WTC11 (cell line): Measurements from ENCODE around the gene TTC19.
A peak's percentile ranks its signal among the peaks of the same experiment; 100 is the strongest.

Experiments
- CBFB ChIP-seq: sonication (generic); formaldehyde crosslinking; IDR thresholded peaks from 2 replicates; pipeline ENCODE4 v1.8.1; 2022; ENCODE audit warnings: mild to moderate bottlenecking, low read depth, missing genetic modification reagents
- ELF4 ChIP-seq: sonication (generic); formaldehyde crosslinking; IDR thresholded peaks from 2 replicates; pipeline ENCODE4 v1.8.1; 2022; ENCODE audit warnings: low read depth, mild to moderate bottlenecking, moderate library complexity, missing genetic modification reagents
- ESRRA ChIP-seq: sonication (generic); formaldehyde crosslinking; IDR thresholded peaks from 2 replicates; pipeline ENCODE4 v1.8.1; 2022; ENCODE audit warnings: mild to moderate bottlenecking, missing genetic modification reagents, borderline replicate concordance
- NFYB ChIP-seq: sonication (generic); formaldehyde crosslinking; conservative IDR thresholded peaks from 2 replicates; pipeline ENCODE4 v1.8.0; 2022; ENCODE audit warnings: low read depth, missing genetic modification reagents
- ZNF232 ChIP-seq: sonication (generic); formaldehyde crosslinking; IDR thresholded peaks from 2 replicates; pipeline ENCODE4 v1.8.0; 2022; ENCODE audit warnings: mild to moderate bottlenecking, missing genetic modification reagents
- TF ChIP-seq, protein P1 (sequence below): fragments of 200-600 bp; IDR thresholded peaks from 2 replicates; pipeline ENCODE4 v1.8.0; 2022; ENCODE audit warnings: antibody characterized with exemption
- TF ChIP-seq, protein P2 (sequence below): sonication (generic); formaldehyde crosslinking; IDR thresholded peaks from 2 replicates; pipeline ENCODE4 v1.8.1; 2023; ENCODE audit warnings: mild to moderate bottlenecking, missing genetic modification reagents, moderate library complexity
- TF ChIP-seq, protein P3 (sequence below): sonication (generic); formaldehyde crosslinking; IDR thresholded peaks from 2 replicates; pipeline ENCODE4 v1.8.0; 2022; ENCODE audit warnings: mild to moderate bottlenecking, missing genetic modification reagents
- TF ChIP-seq, protein P4 (sequence below): sonication (generic); formaldehyde crosslinking; IDR thresholded peaks from 2 replicates; pipeline ENCODE4 v1.8.1; 2022; ENCODE audit warnings: mild to moderate bottlenecking, missing genetic modification reagents, moderate library complexity, borderline replicate concordance
- TF ChIP-seq, protein P5 (sequence below): sonication (generic); formaldehyde crosslinking; IDR thresholded peaks from 2 replicates; pipeline ENCODE4 v1.8.0; 2022; ENCODE audit warnings: missing genetic modification reagents
- TF ChIP-seq, protein P6 (sequence below): sonication (generic); formaldehyde crosslinking; IDR thresholded peaks from 2 replicates; pipeline ENCODE4 v1.8.0; 2023; ENCODE audit warnings: missing genetic modification reagents, mild to moderate bottlenecking, borderline replicate concordance
- TF ChIP-seq, protein P7 (sequence below): sonication (generic); formaldehyde crosslinking; IDR thresholded peaks from 2 replicates; pipeline ENCODE4 v1.8.1; 2023; ENCODE audit warnings: mild to moderate bottlenecking, missing genetic modification reagents, borderline replicate concordance
- TF ChIP-seq, protein P8 (sequence below): sonication (generic); formaldehyde crosslinking; IDR thresholded peaks from 2 replicates; pipeline ENCODE4 v1.8.0; 2023; ENCODE audit warnings: missing genetic modification reagents

DNA sequence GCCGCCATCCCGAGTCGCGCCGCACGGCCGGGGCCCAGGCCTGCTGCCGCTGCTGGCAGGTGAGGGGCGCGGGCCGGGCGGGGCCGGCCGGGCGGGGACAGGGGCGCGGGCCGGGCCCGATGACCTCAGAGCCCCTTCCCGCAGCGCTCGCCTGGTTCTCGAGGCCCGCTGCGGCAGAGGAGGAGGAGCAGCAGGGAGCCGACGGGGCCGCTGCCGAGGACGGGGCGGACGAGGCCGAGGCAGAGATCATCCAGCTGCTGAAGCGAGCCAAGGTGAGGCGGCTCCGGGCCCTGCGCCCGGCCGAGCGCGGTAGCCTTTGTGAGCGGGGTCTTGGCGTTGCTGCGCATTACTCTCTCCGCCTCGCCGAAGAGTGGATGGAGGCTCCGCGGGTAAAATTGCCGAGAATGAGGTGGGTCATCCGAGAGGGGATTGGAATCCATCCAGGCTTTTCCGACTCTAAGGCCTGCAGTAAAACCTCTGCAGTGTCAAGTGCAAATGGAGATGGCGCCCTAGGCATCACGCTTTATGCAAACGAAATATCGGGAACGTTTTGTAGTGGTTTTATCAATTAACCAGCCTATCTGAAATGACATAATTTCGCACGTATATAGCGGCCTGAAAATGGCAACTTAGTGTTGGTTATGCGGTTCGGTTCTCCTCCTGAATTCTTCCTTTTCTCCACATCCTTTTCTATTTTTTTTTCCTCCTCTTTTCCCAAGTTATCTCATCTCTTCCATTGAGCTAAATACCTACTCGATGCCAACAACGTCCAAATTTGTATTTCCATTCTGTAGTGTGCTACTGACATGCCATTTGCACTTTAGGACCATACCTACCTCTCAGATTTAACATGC lies 577 bp downstream of the TTC19 start:
- no peak for TF ChIP-seq NFYB (CRISPR knock-in tag)
- TF ChIP-seq, protein P1, sequence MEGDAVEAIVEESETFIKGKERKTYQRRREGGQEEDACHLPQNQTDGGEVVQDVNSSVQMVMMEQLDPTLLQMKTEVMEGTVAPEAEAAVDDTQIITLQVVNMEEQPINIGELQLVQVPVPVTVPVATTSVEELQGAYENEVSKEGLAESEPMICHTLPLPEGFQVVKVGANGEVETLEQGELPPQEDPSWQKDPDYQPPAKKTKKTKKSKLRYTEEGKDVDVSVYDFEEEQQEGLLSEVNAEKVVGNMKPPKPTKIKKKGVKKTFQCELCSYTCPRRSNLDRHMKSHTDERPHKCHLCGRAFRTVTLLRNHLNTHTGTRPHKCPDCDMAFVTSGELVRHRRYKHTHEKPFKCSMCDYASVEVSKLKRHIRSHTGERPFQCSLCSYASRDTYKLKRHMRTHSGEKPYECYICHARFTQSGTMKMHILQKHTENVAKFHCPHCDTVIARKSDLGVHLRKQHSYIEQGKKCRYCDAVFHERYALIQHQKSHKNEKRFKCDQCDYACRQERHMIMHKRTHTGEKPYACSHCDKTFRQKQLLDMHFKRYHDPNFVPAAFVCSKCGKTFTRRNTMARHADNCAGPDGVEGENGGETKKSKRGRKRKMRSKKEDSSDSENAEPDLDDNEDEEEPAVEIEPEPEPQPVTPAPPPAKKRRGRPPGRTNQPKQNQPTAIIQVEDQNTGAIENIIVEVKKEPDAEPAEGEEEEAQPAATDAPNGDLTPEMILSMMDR: no peak
- TF ChIP-seq, protein P2, sequence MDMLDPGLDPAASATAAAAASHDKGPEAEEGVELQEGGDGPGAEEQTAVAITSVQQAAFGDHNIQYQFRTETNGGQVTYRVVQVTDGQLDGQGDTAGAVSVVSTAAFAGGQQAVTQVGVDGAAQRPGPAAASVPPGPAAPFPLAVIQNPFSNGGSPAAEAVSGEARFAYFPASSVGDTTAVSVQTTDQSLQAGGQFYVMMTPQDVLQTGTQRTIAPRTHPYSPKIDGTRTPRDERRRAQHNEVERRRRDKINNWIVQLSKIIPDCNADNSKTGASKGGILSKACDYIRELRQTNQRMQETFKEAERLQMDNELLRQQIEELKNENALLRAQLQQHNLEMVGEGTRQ (CRISPR knock-in tag): no peak
- TF ChIP-seq, protein P3, sequence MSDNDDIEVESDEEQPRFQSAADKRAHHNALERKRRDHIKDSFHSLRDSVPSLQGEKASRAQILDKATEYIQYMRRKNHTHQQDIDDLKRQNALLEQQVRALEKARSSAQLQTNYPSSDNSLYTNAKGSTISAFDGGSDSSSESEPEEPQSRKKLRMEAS (CRISPR knock-in tag): no peak
- TF ChIP-seq ELF4 (CRISPR knock-in tag): no peak
- TF ChIP-seq CBFB (CRISPR knock-in tag): no peak; the same call in 1 of the 2 replicates
- TF ChIP-seq ZNF232: no peak
- 0 out of 2 replicates have a peak, but pooled peaks have one; percentile 2 for TF ChIP-seq ESRRA (CRISPR knock-in tag)
- TF ChIP-seq, protein P4, sequence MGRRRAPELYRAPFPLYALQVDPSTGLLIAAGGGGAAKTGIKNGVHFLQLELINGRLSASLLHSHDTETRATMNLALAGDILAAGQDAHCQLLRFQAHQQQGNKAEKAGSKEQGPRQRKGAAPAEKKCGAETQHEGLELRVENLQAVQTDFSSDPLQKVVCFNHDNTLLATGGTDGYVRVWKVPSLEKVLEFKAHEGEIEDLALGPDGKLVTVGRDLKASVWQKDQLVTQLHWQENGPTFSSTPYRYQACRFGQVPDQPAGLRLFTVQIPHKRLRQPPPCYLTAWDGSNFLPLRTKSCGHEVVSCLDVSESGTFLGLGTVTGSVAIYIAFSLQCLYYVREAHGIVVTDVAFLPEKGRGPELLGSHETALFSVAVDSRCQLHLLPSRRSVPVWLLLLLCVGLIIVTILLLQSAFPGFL (CRISPR knock-in tag): no peak
- TF ChIP-seq, protein P5, sequence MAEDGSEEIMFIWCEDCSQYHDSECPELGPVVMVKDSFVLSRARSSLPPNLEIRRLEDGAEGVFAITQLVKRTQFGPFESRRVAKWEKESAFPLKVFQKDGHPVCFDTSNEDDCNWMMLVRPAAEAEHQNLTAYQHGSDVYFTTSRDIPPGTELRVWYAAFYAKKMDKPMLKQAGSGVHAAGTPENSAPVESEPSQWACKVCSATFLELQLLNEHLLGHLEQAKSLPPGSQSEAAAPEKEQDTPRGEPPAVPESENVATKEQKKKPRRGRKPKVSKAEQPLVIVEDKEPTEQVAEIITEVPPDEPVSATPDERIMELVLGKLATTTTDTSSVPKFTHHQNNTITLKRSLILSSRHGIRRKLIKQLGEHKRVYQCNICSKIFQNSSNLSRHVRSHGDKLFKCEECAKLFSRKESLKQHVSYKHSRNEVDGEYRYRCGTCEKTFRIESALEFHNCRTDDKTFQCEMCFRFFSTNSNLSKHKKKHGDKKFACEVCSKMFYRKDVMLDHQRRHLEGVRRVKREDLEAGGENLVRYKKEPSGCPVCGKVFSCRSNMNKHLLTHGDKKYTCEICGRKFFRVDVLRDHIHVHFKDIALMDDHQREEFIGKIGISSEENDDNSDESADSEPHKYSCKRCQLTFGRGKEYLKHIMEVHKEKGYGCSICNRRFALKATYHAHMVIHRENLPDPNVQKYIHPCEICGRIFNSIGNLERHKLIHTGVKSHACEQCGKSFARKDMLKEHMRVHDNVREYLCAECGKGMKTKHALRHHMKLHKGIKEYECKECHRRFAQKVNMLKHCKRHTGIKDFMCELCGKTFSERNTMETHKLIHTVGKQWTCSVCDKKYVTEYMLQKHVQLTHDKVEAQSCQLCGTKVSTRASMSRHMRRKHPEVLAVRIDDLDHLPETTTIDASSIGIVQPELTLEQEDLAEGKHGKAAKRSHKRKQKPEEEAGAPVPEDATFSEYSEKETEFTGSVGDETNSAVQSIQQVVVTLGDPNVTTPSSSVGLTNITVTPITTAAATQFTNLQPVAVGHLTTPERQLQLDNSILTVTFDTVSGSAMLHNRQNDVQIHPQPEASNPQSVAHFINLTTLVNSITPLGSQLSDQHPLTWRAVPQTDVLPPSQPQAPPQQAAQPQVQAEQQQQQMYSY (CRISPR knock-in tag): no peak
- TF ChIP-seq, protein P6, sequence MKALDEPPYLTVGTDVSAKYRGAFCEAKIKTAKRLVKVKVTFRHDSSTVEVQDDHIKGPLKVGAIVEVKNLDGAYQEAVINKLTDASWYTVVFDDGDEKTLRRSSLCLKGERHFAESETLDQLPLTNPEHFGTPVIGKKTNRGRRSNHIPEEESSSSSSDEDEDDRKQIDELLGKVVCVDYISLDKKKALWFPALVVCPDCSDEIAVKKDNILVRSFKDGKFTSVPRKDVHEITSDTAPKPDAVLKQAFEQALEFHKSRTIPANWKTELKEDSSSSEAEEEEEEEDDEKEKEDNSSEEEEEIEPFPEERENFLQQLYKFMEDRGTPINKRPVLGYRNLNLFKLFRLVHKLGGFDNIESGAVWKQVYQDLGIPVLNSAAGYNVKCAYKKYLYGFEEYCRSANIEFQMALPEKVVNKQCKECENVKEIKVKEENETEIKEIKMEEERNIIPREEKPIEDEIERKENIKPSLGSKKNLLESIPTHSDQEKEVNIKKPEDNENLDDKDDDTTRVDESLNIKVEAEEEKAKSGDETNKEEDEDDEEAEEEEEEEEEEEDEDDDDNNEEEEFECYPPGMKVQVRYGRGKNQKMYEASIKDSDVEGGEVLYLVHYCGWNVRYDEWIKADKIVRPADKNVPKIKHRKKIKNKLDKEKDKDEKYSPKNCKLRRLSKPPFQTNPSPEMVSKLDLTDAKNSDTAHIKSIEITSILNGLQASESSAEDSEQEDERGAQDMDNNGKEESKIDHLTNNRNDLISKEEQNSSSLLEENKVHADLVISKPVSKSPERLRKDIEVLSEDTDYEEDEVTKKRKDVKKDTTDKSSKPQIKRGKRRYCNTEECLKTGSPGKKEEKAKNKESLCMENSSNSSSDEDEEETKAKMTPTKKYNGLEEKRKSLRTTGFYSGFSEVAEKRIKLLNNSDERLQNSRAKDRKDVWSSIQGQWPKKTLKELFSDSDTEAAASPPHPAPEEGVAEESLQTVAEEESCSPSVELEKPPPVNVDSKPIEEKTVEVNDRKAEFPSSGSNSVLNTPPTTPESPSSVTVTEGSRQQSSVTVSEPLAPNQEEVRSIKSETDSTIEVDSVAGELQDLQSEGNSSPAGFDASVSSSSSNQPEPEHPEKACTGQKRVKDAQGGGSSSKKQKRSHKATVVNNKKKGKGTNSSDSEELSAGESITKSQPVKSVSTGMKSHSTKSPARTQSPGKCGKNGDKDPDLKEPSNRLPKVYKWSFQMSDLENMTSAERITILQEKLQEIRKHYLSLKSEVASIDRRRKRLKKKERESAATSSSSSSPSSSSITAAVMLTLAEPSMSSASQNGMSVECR: no peak
- TF ChIP-seq, protein P7, sequence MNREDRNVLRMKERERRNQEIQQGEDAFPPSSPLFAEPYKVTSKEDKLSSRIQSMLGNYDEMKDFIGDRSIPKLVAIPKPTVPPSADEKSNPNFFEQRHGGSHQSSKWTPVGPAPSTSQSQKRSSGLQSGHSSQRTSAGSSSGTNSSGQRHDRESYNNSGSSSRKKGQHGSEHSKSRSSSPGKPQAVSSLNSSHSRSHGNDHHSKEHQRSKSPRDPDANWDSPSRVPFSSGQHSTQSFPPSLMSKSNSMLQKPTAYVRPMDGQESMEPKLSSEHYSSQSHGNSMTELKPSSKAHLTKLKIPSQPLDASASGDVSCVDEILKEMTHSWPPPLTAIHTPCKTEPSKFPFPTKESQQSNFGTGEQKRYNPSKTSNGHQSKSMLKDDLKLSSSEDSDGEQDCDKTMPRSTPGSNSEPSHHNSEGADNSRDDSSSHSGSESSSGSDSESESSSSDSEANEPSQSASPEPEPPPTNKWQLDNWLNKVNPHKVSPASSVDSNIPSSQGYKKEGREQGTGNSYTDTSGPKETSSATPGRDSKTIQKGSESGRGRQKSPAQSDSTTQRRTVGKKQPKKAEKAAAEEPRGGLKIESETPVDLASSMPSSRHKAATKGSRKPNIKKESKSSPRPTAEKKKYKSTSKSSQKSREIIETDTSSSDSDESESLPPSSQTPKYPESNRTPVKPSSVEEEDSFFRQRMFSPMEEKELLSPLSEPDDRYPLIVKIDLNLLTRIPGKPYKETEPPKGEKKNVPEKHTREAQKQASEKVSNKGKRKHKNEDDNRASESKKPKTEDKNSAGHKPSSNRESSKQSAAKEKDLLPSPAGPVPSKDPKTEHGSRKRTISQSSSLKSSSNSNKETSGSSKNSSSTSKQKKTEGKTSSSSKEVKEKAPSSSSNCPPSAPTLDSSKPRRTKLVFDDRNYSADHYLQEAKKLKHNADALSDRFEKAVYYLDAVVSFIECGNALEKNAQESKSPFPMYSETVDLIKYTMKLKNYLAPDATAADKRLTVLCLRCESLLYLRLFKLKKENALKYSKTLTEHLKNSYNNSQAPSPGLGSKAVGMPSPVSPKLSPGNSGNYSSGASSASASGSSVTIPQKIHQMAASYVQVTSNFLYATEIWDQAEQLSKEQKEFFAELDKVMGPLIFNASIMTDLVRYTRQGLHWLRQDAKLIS (CRISPR knock-in tag): no peak
- TF ChIP-seq, protein P8, sequence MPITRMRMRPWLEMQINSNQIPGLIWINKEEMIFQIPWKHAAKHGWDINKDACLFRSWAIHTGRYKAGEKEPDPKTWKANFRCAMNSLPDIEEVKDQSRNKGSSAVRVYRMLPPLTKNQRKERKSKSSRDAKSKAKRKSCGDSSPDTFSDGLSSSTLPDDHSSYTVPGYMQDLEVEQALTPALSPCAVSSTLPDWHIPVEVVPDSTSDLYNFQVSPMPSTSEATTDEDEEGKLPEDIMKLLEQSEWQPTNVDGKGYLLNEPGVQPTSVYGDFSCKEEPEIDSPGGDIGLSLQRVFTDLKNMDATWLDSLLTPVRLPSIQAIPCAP (CRISPR knock-in tag): no peak
